ENCODE measurements around the gene TRAP1.

DNA sequence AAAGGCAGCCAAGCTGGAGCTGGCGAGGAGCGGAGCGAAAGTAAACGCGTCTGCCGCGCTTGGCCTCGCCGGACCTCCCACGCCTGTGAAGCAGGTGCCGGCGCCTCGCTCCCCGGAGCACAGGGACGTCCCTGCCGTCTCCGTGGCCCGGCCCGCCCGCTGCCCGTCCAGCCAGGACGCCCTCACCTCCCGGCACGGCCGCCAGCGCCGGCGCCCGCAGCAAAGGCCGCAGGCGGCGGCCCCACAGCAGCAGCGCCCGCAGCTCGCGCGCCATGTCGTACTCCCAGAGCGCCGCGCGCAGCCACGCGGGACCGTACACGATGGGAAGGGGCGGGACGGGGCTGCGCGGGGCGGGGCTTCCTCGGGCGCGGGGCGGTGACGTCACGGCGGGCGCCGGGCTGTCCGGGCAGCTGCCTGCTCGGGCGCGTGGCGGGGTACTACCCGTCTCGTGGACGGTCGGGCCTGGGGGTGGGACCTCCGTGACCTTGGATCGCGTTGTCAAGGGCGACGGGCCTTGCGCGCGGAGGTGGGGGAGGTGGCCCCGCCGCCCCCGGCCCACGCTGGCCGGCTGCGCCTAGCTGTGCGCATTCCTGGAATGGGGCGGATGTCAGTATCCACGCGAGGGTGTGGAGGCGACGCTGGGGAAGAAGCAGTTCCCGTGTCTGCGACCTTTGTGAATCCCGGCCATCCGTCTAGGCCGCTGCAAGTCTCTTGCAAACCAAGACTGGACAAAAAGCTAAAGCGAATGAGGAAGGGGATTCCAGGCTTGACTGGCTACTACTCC is at the start of gene TRAP1:
- TF ChIP-seq, protein P1, sequence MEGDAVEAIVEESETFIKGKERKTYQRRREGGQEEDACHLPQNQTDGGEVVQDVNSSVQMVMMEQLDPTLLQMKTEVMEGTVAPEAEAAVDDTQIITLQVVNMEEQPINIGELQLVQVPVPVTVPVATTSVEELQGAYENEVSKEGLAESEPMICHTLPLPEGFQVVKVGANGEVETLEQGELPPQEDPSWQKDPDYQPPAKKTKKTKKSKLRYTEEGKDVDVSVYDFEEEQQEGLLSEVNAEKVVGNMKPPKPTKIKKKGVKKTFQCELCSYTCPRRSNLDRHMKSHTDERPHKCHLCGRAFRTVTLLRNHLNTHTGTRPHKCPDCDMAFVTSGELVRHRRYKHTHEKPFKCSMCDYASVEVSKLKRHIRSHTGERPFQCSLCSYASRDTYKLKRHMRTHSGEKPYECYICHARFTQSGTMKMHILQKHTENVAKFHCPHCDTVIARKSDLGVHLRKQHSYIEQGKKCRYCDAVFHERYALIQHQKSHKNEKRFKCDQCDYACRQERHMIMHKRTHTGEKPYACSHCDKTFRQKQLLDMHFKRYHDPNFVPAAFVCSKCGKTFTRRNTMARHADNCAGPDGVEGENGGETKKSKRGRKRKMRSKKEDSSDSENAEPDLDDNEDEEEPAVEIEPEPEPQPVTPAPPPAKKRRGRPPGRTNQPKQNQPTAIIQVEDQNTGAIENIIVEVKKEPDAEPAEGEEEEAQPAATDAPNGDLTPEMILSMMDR (conservative IDR thresholded peaks at IDR 0.05; ENCODE audit: low read length) = no peak
- TF ChIP-seq EZH2phosphoT487 (IDR thresholded peaks at IDR 0.05; ENCODE audit: borderline replicate concordance, low read depth, low read length) = no peak

Data from OCI-LY7 (cell line).